H1 (cell line): Measurements from ENCODE around the gene LDLRAP1. TPM values are rescaled to one million over a fixed set of nuclear protein-coding genes. Genes with fewer than 3 reads are reported as not detected.

Source experiments
- CEBPB ChIP-seq: IDR thresholded peaks from 2 replicates; pipeline ENCODE4 v1.6.1; 2012; ENCODE audit warnings: low read depth, low read length
- JUN ChIP-seq: IDR thresholded peaks from 2 replicates; pipeline ENCODE4 v1.6.1; 2011; ENCODE audit warnings: low read depth, mild to moderate bottlenecking, improper control_type of control experiment, low read length
- RXRA ChIP-seq: IDR thresholded peaks from 2 replicates; pipeline ENCODE4 v1.6.1; 2011; ENCODE audit warnings: low read depth, mild to moderate bottlenecking, low read length, moderate library complexity; ENCODE audit not compliant: insufficient read depth
- SIX5 ChIP-seq: IDR thresholded peaks from 2 replicates; pipeline ENCODE4 v1.6.1; 2011; ENCODE audit warnings: mild to moderate bottlenecking, low read depth, low read length
- polyA plus RNA-seq, 7 experiments: library from polyadenylated mRNA; depleted of rRNA in 3 of 7; stranded (reverse) in 5 of 7; unstranded in 2 of 7; fragments of >200 nt in 5 of 7; fragments of 200-250 nt in 2 of 7; gene quantifications; 1 replicate in 5 of 7; 2 replicates in 1 of 7; 4 replicates in 1 of 7; pipeline versions ENCODE4 v1.2.1 to v1.2.3, GENCODE V29; 2011 to 2013; ENCODE audit warnings: missing spikeins in 2 of 7, mixed read lengths in 2 of 7
- total RNA-seq: library from RNA; stranded (reverse); fragmentation: NEBNext Ultra II Directional; extraction: Animal tissue kit (Norgen Biotek cat#: 25700); gene quantifications from 2 replicates; pipeline ENCODE4 v1.2.1, GENCODE V29; 2021
- TF ChIP-seq, protein P1 (sequence below), 3 experiments: IDR thresholded peaks; 1 replicate in 2 of 3; 2 replicates in 1 of 3; pipeline versions ENCODE4 v1.5.1 to v1.6.1; 2011; ENCODE audit warnings: low read length in 3 of 3, mild to moderate bottlenecking in 3 of 3, inconsistent platforms in 2 of 3, low read depth in 1 of 3, moderate library complexity in 1 of 3; ENCODE audit not compliant: insufficient read depth in 1 of 3; ENCODE audit errors: control extremely low read depth in 1 of 3

Gene LDLRAP1
- total and polyA plus RNA-seq, 2 of the 8 experiments (the other 6 are each of a cell fraction or from before 2014, with no cell fraction given) = 12.8 to 13.2 TPM

DNA sequence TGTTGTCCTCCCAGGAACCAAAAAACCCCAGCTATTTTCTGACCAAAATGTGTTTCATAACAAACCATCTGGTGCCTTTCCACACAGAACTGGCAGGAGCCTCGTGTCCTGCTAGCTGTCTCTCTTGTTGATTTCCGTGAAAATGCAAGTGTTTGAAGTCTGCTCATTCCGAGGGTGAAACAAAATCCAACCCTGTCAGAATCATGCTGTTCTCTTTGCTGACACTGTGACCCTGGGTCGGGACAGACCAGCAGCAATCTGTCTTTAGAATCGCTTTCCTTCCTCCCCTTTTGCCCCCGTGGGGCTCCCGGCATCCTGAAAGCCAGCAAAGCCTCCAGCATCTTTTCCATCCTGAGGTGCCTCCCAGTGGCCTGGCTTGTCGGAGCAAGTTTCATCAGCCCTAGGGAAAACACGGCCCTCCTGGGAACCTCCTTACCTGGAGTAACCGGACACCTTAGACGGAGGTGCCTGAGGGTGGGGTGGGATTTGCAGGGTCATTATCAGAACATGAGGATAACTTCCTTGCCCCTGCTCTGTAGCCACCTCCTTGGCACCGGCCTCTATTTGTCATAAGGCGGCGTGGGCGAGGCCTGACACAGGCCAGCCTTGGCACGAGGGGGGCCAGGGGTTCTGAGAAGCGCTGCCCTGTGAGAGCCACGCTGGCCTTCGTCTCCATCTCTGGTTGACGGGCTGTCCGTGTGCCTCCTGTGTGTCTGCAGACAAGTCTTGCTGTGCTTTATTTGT, 24.9 kb downstream of the LDLRAP1 start (continued):
- TF ChIP-seq CEBPB (no peak), RXRA (no peak), SIX5 (no peak), JUN (no peak)
- TF ChIP-seq, protein P1, sequence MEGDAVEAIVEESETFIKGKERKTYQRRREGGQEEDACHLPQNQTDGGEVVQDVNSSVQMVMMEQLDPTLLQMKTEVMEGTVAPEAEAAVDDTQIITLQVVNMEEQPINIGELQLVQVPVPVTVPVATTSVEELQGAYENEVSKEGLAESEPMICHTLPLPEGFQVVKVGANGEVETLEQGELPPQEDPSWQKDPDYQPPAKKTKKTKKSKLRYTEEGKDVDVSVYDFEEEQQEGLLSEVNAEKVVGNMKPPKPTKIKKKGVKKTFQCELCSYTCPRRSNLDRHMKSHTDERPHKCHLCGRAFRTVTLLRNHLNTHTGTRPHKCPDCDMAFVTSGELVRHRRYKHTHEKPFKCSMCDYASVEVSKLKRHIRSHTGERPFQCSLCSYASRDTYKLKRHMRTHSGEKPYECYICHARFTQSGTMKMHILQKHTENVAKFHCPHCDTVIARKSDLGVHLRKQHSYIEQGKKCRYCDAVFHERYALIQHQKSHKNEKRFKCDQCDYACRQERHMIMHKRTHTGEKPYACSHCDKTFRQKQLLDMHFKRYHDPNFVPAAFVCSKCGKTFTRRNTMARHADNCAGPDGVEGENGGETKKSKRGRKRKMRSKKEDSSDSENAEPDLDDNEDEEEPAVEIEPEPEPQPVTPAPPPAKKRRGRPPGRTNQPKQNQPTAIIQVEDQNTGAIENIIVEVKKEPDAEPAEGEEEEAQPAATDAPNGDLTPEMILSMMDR (IDR thresholded peaks at IDR 0.05; ENCODE audit: control extremely low read depth in 1 of 3, insufficient read depth in 1 of 3, low read depth in 1 of 3, low read length in 3 of 3) = peak in 2 of 3 experiments; percentile 19 to 38; a peak in 2 of 4 replicates
